Natural killer cell (primary cell): ENCODE data around the gene ADAMTS18. TPM values are rescaled to one million over a fixed set of nuclear protein-coding genes. Genes with fewer than 3 reads are reported as not detected.

Experiments used
- ATAC-seq, 3 donors: fragments of 150-1000 bp in 2 of 3; fragments of 200-7000 bp in 1 of 3; cut with Tn5 transposase; 1 replicate in 1 of 3; 2 replicates in 2 of 3; pipeline ENCODE4 v1.10.0; 2021; ENCODE audit warnings: mild to moderate bottlenecking in 2 of 3, moderate library complexity in 2 of 3
- DNase-seq, 2 donors: peaks; one replicate each; pipeline versions ENCODE4 v3.0.0 to v3.0.0-alpha.2; 2013 to 2021; ENCODE audit warnings: mixed read lengths in 1 of 2
- H3K27ac ChIP-seq: one replicate; pipeline ENCODE4 v1.5.1; 2013; ENCODE audit warnings: mild to moderate bottlenecking, low read length
- H3K27me3 ChIP-seq: one replicate; pipeline ENCODE4 v1.6.1; 2013; ENCODE audit warnings: low read length; ENCODE audit not compliant: control insufficient read depth, insufficient read depth
- H3K36me3 ChIP-seq: one replicate; pipeline ENCODE4 v1.6.1; 2013; ENCODE audit warnings: low read length; ENCODE audit not compliant: control insufficient read depth, insufficient read depth
- H3K4me1 ChIP-seq: one replicate; pipeline ENCODE4 v1.6.1; 2013; ENCODE audit warnings: low read length; ENCODE audit not compliant: control insufficient read depth, insufficient read depth
- H3K4me3 ChIP-seq: one replicate; pipeline ENCODE4 v1.5.1; 2013; ENCODE audit warnings: low read length
- H3K9me3 ChIP-seq: one replicate; pipeline ENCODE4 v1.6.1; 2013; ENCODE audit warnings: low read length; ENCODE audit not compliant: control insufficient read depth, insufficient read depth
- H3K27ac Mint-ChIP-seq, 2 donors: one replicate each; pipeline ENCODE4 v1.8.0; 2022; ENCODE audit warnings: mild to moderate bottlenecking in 2 of 2, mixed read lengths in 2 of 2, moderate library complexity in 1 of 2
- H3K27me3 Mint-ChIP-seq, 2 donors: one replicate each; pipeline ENCODE4 v1.8.0; 2022; ENCODE audit warnings: low read depth in 2 of 2, mixed read lengths in 2 of 2
- H3K36me3 Mint-ChIP-seq: one replicate; pipeline ENCODE4 v1.8.0; 2022; ENCODE audit warnings: mixed read lengths
- H3K4me1 Mint-ChIP-seq, 2 donors: one replicate each; pipeline ENCODE4 v1.8.0; 2022; ENCODE audit warnings: mixed read lengths in 2 of 2
- H3K4me3 Mint-ChIP-seq: one replicate; pipeline ENCODE4 v1.8.0; 2022; ENCODE audit warnings: mild to moderate bottlenecking, moderate library complexity, mixed read lengths
- H3K9me3 Mint-ChIP-seq, 2 donors: one replicate each; pipeline ENCODE4 v1.8.0; 2022; ENCODE audit warnings: mixed read lengths in 2 of 2
- CTCF ChIP-seq: fragments of 200-600 bp; IDR thresholded peaks from one replicate; pipeline ENCODE4 v1.8.0; 2022; ENCODE audit warnings: antibody characterized with exemption
- WGBS: methylation state at CpG from one replicate; pipeline ENCODE4 v1.1.7; 2013; ENCODE audit warnings: missing lambda C conversion rate; ENCODE audit not compliant: insufficient coverage; 5-methylcytosine and 5-hydroxymethylcytosine counted together
- intact Hi-C: fragments of 100-400 bp; cut with micrococcal nuclease; formaldehyde crosslinking; loops from one replicate; pipeline ENCODE4 v1.14.2; 2022
- total RNA-seq, 4 donors: library from RNA; stranded (reverse); fragments of 120-200 nt in 1 of 4; gene quantifications; one replicate each; pipeline versions ENCODE4 v1.2.3 to v1.2.4, GENCODE V29; 2013 to 2022

ADAMTS18 gene
- total RNA-seq, 3 donors from 2014 or later (not counting 1 experiment from before 2014, with no cell fraction given), result not detected

GRCh38 chr16:77422196-77422784 is 12.5 kb downstream of the ADAMTS18 start:
- Histone ChIP-seq H3K9me3 (no peaks in the 10 kb centered on the region), H3K27ac (no peak overlapping the region), H3K27me3 (no peaks in the 10 kb centered on the region), H3K4me3 (no peak overlapping the region), H3K4me1 (no peaks in the 10 kb centered on the region), H3K36me3 (no peaks in the 10 kb centered on the region)
- H3K4me3 Mint-ChIP-seq, result no peak overlapping the region
- no peak overlapping the region for H3K27ac Mint-ChIP-seq
- H3K9me3 Mint-ChIP-seq, result no peaks in the 10 kb centered on the region
- no peaks in the 10 kb centered on the region for H3K36me3 Mint-ChIP-seq
- intact Hi-C loops, result no loop called here
- peaks cover 8 to 32% of the 10 kb centered on the region in 2 donors for H3K27me3 Mint-ChIP-seq
- ATAC-seq (no peak), DNase-seq (no peak)
- 90% methylated on average over 2 of the region's 2 CpGs for WGBS
- no peak for TF ChIP-seq CTCF
- no peaks in the 10 kb centered on the region for H3K4me1 Mint-ChIP-seq

- intact Hi-C loops, result no loop called here
- no peaks in the 10 kb centered on the region for H3K9me3 Mint-ChIP-seq
- DNase-seq, result no peak
- no peak for ATAC-seq
- H3K4me1 ChIP-seq, result no peaks in the 10 kb centered on the region
- H3K27me3 ChIP-seq, result no peaks in the 10 kb centered on the region
- H3K4me3 ChIP-seq, result no peak overlapping the region
- H3K27me3 Mint-ChIP-seq, result peaks cover 7 to 39% of the 10 kb centered on the region in 2 donors
- H3K4me3 Mint-ChIP-seq, result no peak overlapping the region
- no peaks in the 10 kb centered on the region for H3K4me1 Mint-ChIP-seq
- no peak for TF ChIP-seq CTCF
- no peaks in the 10 kb centered on the region for H3K36me3 Mint-ChIP-seq
- H3K27ac Mint-ChIP-seq, result no peak overlapping the region
- no peaks in the 10 kb centered on the region for H3K9me3 ChIP-seq
- H3K36me3 ChIP-seq, result no peaks in the 10 kb centered on the region
- H3K27ac ChIP-seq, result no peak overlapping the region
- WGBS, result 81% methylated on average over 1 of the region's 1 CpG
Observed at GRCh38 chr16:77416939-77417480, 17.8 kb downstream of the ADAMTS18 start.

- WGBS, result 80% methylated on average over 2 of the region's 2 CpGs
- no peak for ATAC-seq
Observed at GRCh38 chr16:77414752-77415231, 20.0 kb downstream of the ADAMTS18 start.

More at GRCh38 chr16:77414752-77415231, 20.0 kb downstream of the ADAMTS18 start:
- Histone ChIP-seq H3K36me3 (no peaks in the 10 kb centered on the region), H3K4me3 (no peak overlapping the region), H3K9me3 (no peaks in the 10 kb centered on the region), H3K27ac (no peak overlapping the region), H3K27me3 (no peaks in the 10 kb centered on the region), H3K4me1 (no peaks in the 10 kb centered on the region)
- Mint-ChIP-seq H3K4me1 (no peaks in the 10 kb centered on the region), H3K36me3 (no peaks in the 10 kb centered on the region), H3K9me3 (no peaks in the 10 kb centered on the region), H3K27ac (no peak overlapping the region), H3K4me3 (no peak overlapping the region), H3K27me3 (peaks cover 4 to 29% of the 10 kb centered on the region in 2 donors)
- intact Hi-C loops, result no loop called here
- no peak for TF ChIP-seq CTCF
- no peak for DNase-seq
